HuH-7.5 (cell line): ENCODE measurements around the gene SYNGR3.
"Not testable (repeated sequence)": the region's sequence is repeated elsewhere in the genome, so short reads cannot be mapped to it uniquely, and the experiment has no call there.

ENCODE experiments used
- DNase-seq: peaks from one replicate; pipeline ENCODE4 v3.0.0; 2011; ENCODE audit warnings: low spot score

The SYNGR3 gene

GRCh38 chr16:1989209-1990100 is at the start of gene SYNGR3:
SYNGR3 (plus strand) TSS chr16:1989970; CDS start chr16:1990103, 133 bp downstream.
- peak; percentile 46 for DNase-seq

GRCh38 chr16:1940273-1941161 is 49.3 kb upstream of the SYNGR3 start:
- no peak for DNase-seq

- DNase-seq, result no peak
Measured at GRCh38 chr16:1941162-1942046, 48.4 kb upstream of the SYNGR3 start.

- DNase-seq, result no peak
Measured at GRCh38 chr16:1942047-1942809, 47.5 kb upstream of the SYNGR3 start.

- peak; percentile 95 for DNase-seq
Measured at GRCh38 chr16:1942810-1943726, 46.7 kb upstream of the SYNGR3 start, which contains the start of gene MSRB1. MSRB1 (minus strand) TSS chr16:1943199; CDS start chr16:1943156, 43 bp downstream.

- DNase-seq, result no peak
Measured at GRCh38 chr16:1944612-1945199, 45.1 kb upstream of the SYNGR3 start.

GRCh38 chr16:1945559-1946391 is 44.0 kb upstream of the SYNGR3 start:
- DNase-seq, result no peak

GRCh38 chr16:1946495-1947368 is 43.0 kb upstream of the SYNGR3 start:
- DNase-seq, result no peak

GRCh38 chr16:1947369-1947670 is 42.5 kb upstream of the SYNGR3 start:
- DNase-seq, result no peak

GRCh38 chr16:1949507-1949906 is 40.3 kb upstream of the SYNGR3 start:
- no peak for DNase-seq

- DNase-seq, result no peak
Measured at GRCh38 chr16:1950047-1950446, 39.7 kb upstream of the SYNGR3 start.

GRCh38 chr16:1950559-1950958 is 39.2 kb upstream of the SYNGR3 start:
- DNase-seq, result no peak

- no peak for DNase-seq
Measured at GRCh38 chr16:1953734-1954133, 36.0 kb upstream of the SYNGR3 start.

- not testable (repeated sequence) for DNase-seq
Measured at GRCh38 chr16:1957434-1958142, 32.2 kb upstream of the SYNGR3 start.

- DNase-seq, result not testable (repeated sequence)
Measured at GRCh38 chr16:1958143-1958491, 31.7 kb upstream of the SYNGR3 start.

GRCh38 chr16:1958715-1959268 is 31.0 kb upstream of the SYNGR3 start:
- no peak for DNase-seq
